H9 (cell line): ENCODE measurements around the gene MRPL28. TPM values are rescaled to one million over a fixed set of nuclear protein-coding genes. Genes with fewer than 3 reads are reported as not detected.

Experiments
- DNase-seq: peaks from one replicate; pipeline ENCODE4 v3.0.0-alpha.2; 2017
- H2AFZ ChIP-seq: one replicate; pipeline ENCODE4 v1.6.1; 2013; ENCODE audit warnings: mild to moderate bottlenecking, low read length, control low read depth, moderate library complexity
- H2AK5ac ChIP-seq: 2 replicates; pipeline ENCODE4 v1.6.1; 2013; ENCODE audit warnings: low read length, control low read depth, mixed read lengths; ENCODE audit not compliant: insufficient read length
- H2BK120ac ChIP-seq: one replicate; pipeline ENCODE4 v1.6.1; 2013; ENCODE audit warnings: low read depth, mild to moderate bottlenecking, low read length, control low read depth, inconsistent platforms; ENCODE audit not compliant: poor library complexity, severe bottlenecking
- H2BK12ac ChIP-seq: 2 replicates; pipeline ENCODE4 v1.6.1; 2013; ENCODE audit warnings: low read length, control low read depth, mixed read lengths, low read depth; ENCODE audit not compliant: insufficient read length
- H2BK15ac ChIP-seq: 2 replicates; pipeline ENCODE4 v1.6.1; 2013; ENCODE audit warnings: low read depth, low read length, control low read depth
- H2BK20ac ChIP-seq: one replicate; pipeline ENCODE4 v1.6.1; 2013; ENCODE audit warnings: low read depth, mild to moderate bottlenecking, low read length, control low read depth, inconsistent platforms; ENCODE audit not compliant: poor library complexity, severe bottlenecking
- H2BK5ac ChIP-seq: 2 replicates; pipeline ENCODE4 v1.6.1; 2013; ENCODE audit warnings: low read length, control low read depth, mixed read lengths; ENCODE audit not compliant: insufficient read length
- H3K14ac ChIP-seq: 2 replicates; pipeline ENCODE4 v1.6.1; 2013; ENCODE audit warnings: low read length, control low read depth; ENCODE audit not compliant: insufficient read depth
- H3K18ac ChIP-seq: 2 replicates; pipeline ENCODE4 v1.6.1; 2013; ENCODE audit warnings: low read depth, mild to moderate bottlenecking, mixed read lengths, low read length, control low read depth; ENCODE audit not compliant: insufficient read length
- H3K23ac ChIP-seq: 2 replicates; pipeline ENCODE4 v1.6.1; 2013; ENCODE audit warnings: low read length, control low read depth, mixed read lengths, low read depth; ENCODE audit not compliant: insufficient read length
- H3K23me2 ChIP-seq: 2 replicates; pipeline ENCODE4 v1.6.1; 2013; ENCODE audit warnings: low read depth, mild to moderate bottlenecking, mixed read lengths, low read length, control low read depth; ENCODE audit not compliant: insufficient read length, poor library complexity, severe bottlenecking
- H3K27ac ChIP-seq: 2 replicates; pipeline ENCODE4 v1.5.1; 2013; ENCODE audit warnings: low read length, control low read depth, mixed read lengths, low read depth; ENCODE audit not compliant: insufficient read length
- H3K27me3 ChIP-seq: 2 replicates; pipeline ENCODE4 v1.6.1; 2013; ENCODE audit warnings: low read length, control low read depth, inconsistent platforms; ENCODE audit not compliant: insufficient read depth
- H3K4ac ChIP-seq: 2 replicates; pipeline ENCODE4 v1.6.1; 2013; ENCODE audit warnings: low read depth, mild to moderate bottlenecking, control low read depth, inconsistent platforms, low read length, moderate library complexity
- H3K4me1 ChIP-seq: 2 replicates; pipeline ENCODE4 v1.6.1; 2013; ENCODE audit warnings: low read length, control low read depth, inconsistent platforms; ENCODE audit not compliant: insufficient read depth
- H3K4me2 ChIP-seq: 2 replicates; pipeline ENCODE4 v1.6.1; 2013; ENCODE audit warnings: low read length, control low read depth, mixed read lengths; ENCODE audit not compliant: insufficient read length, insufficient read depth
- H3K56ac ChIP-seq: 2 replicates; pipeline ENCODE4 v1.6.1; 2013; ENCODE audit warnings: low read depth, mild to moderate bottlenecking, mixed read lengths, low read length, control low read depth; ENCODE audit not compliant: insufficient read length
- H3K79me1 ChIP-seq: 2 replicates; pipeline ENCODE4 v1.6.1; 2013; ENCODE audit warnings: low read depth, mild to moderate bottlenecking, moderate library complexity, low read length, control low read depth, inconsistent platforms; ENCODE audit not compliant: insufficient read depth, poor library complexity, severe bottlenecking
- H3K79me2 ChIP-seq: 2 replicates; pipeline ENCODE4 v1.6.1; 2013; ENCODE audit warnings: low read length, control low read depth, inconsistent platforms; ENCODE audit not compliant: insufficient read depth
- H3K9ac ChIP-seq: 2 replicates; pipeline ENCODE4 v1.6.1; 2013; ENCODE audit warnings: low read length, control low read depth, mixed read lengths; ENCODE audit not compliant: insufficient read length; ENCODE audit errors: extremely low read depth
- H3K9me3 ChIP-seq: one replicate; pipeline ENCODE4 v1.6.1; 2013; ENCODE audit warnings: low read depth, low read length, inconsistent platforms; ENCODE audit not compliant: control insufficient read depth
- H3T11ph ChIP-seq: one replicate; pipeline ENCODE4 v1.6.1; 2013; ENCODE audit warnings: mild to moderate bottlenecking, low read length, control low read depth, inconsistent platforms
- H4K20me1 ChIP-seq: one replicate; pipeline ENCODE4 v1.6.1; 2013; ENCODE audit not compliant: control insufficient read depth, insufficient read length, insufficient read depth
- H4K5ac ChIP-seq: 2 replicates; pipeline ENCODE4 v1.6.1; 2013; ENCODE audit warnings: low read depth, mild to moderate bottlenecking, mixed read lengths, low read length, control low read depth; ENCODE audit not compliant: insufficient read length
- H4K8ac ChIP-seq: replicated peaks from 2 replicates; pipeline ENCODE4 v1.6.1; 2013; ENCODE audit warnings: low read length, control low read depth, mixed read lengths, low read depth; ENCODE audit not compliant: insufficient read length
- H4K91ac ChIP-seq: 2 replicates; pipeline ENCODE4 v1.6.1; 2013; ENCODE audit warnings: low read depth, mild to moderate bottlenecking, moderate library complexity, mixed read lengths, low read length, control low read depth; ENCODE audit not compliant: insufficient read length
- H3K27ac Mint-ChIP-seq, 3 experiments: 2 replicates in 2 of 3; 3 replicates in 1 of 3; pipeline ENCODE4 v1.8.0; 2020 to 2021; ENCODE audit warnings: mixed read lengths in 3 of 3, mild to moderate bottlenecking in 1 of 3, moderate library complexity in 1 of 3
- H3K27me3 Mint-ChIP-seq: 2 replicates; pipeline ENCODE4 v1.8.0; 2021; ENCODE audit warnings: low read depth, mild to moderate bottlenecking, moderate library complexity, mixed read lengths
- H3K36me3 Mint-ChIP-seq, 3 experiments: 2 replicates in 2 of 3; 3 replicates in 1 of 3; pipeline ENCODE4 v1.8.0; 2020 to 2021; ENCODE audit warnings: low read depth in 3 of 3, mixed read lengths in 3 of 3; ENCODE audit not compliant: insufficient read depth in 1 of 3
- H3K4me1 Mint-ChIP-seq, 2 experiments: 2 replicates each; pipeline ENCODE4 v1.8.0; 2020; ENCODE audit warnings: mixed read lengths in 2 of 2
- H3K4me3 Mint-ChIP-seq, 2 experiments: 2 replicates in 1 of 2; 3 replicates in 1 of 2; pipeline ENCODE4 v1.8.0; 2020 to 2021; ENCODE audit warnings: mild to moderate bottlenecking in 2 of 2, mixed read lengths in 2 of 2, moderate library complexity in 1 of 2
- H3K9me3 Mint-ChIP-seq, 2 experiments: 2 replicates in 1 of 2; 3 replicates in 1 of 2; pipeline ENCODE4 v1.8.0; 2020; ENCODE audit warnings: mild to moderate bottlenecking in 2 of 2, mixed read lengths in 2 of 2, moderate library complexity in 1 of 2
- CTCF ChIP-seq: fragments of 200-600 bp; sonication (generic); conservative IDR thresholded peaks from 3 replicates; pipeline ENCODE4 v1.8.0; 2021; ENCODE audit warnings: antibody characterized with exemption, mild to moderate bottlenecking
- WGBS: extraction: QIAGEN DNeasy Blood & Tissue Kit; methylation state at CpG from one replicate; pipeline ENCODE4 v1.1.7; 2013; ENCODE audit warnings: missing lambda C conversion rate, low lambda C conversion rate, mixed read lengths; ENCODE audit not compliant: insufficient read length; ENCODE audit errors: extremely low coverage; 5-methylcytosine and 5-hydroxymethylcytosine counted together
- total RNA-seq: library from RNA; stranded (reverse); gene quantifications from 2 replicates; pipeline ENCODE4 v1.2.1, GENCODE V29; 2021

The MRPL28 gene
- total RNA-seq, 1 experiment from 2014 or later: 154 TPM

GRCh38 chr16:317583-317982, 52.8 kb downstream of the MRPL28 start:
- no peak for TF ChIP-seq CTCF
- H3K79me2 ChIP-seq: peaks cover 3% of the 10 kb centered on the region; the same call in 1 of the 2 replicates
- no peaks in the 10 kb centered on the region for H3K23me2 ChIP-seq
- no peaks in the 10 kb centered on the region for H3K27me3 ChIP-seq
- H2BK12ac ChIP-seq: no peak overlapping the region
- no peak overlapping the region for H2AFZ ChIP-seq
- no CpG with 5 or more reads among the region's 5 CpGs for WGBS
- no peaks in the 10 kb centered on the region for H4K20me1 ChIP-seq
- H4K5ac ChIP-seq: no peak overlapping the region
- H3K9me3 ChIP-seq: no peaks in the 10 kb centered on the region
- H2BK120ac ChIP-seq: no peak overlapping the region
- Mint-ChIP-seq H3K27ac (peak overlapping the region in 1 of 3 experiments; percentile 11; a peak in 1 of 7 replicates), H3K4me3 (no peak overlapping the region), H3K27me3 (no peaks in the 10 kb centered on the region), H3K4me1 (peaks cover 22% of the 10 kb centered on the region in 2 experiments), H3K9me3 (no peaks in the 10 kb centered on the region), H3K36me3 (peaks cover 5 to 27% (median 24%) of the 10 kb centered on the region in 3 experiments; a peak in 6 of 7 replicates)
- H3K18ac ChIP-seq: no peak overlapping the region
- H3K79me1 ChIP-seq: peaks cover 5% of the 10 kb centered on the region
- H3T11ph ChIP-seq: no peak overlapping the region
- H3K4me1 ChIP-seq: no peaks in the 10 kb centered on the region; the same call in 1 of the 2 replicates
- no peak overlapping the region for H2AK5ac ChIP-seq
- H3K56ac ChIP-seq: no peak overlapping the region
- no peak overlapping the region for H2BK20ac ChIP-seq
- no peak overlapping the region for H2BK15ac ChIP-seq
- H3K9ac ChIP-seq: no peak overlapping the region
- H2BK5ac ChIP-seq: no peak overlapping the region
- no peak overlapping the region for H3K4me2 ChIP-seq
- no peak overlapping the region for H3K4ac ChIP-seq
- no peak overlapping the region for H4K91ac ChIP-seq
- H3K14ac ChIP-seq: no peak overlapping the region
- H3K27ac ChIP-seq: no peak overlapping the region
- no peak overlapping the region for H4K8ac ChIP-seq
- H3K23ac ChIP-seq: no peak overlapping the region
- DNase-seq: no peak

Other genes starting within 250 kb of the MRPL28 start
- gene NPRL3, start 231.9 kb downstream of the MRPL28 start, total RNA-seq: 36.9 and 37.1 TPM in 2 replicates
- gene HBZ, start 217.9 kb downstream of the MRPL28 start, total RNA-seq: not detected in 2 replicates
- gene HBM, start 204.6 kb downstream of the MRPL28 start, total RNA-seq: not detected in 2 replicates
- gene HBA2, start 197.7 kb downstream of the MRPL28 start, total RNA-seq: 4.3 TPM in 1 of 2 replicates, not detected in the other
- 2.0 and 7.2 TPM in 2 replicates for gene HBA1, start 193.9 kb downstream of the MRPL28 start, total RNA-seq
- gene HBQ1, start 190.1 kb downstream of the MRPL28 start, total RNA-seq: 3.5 and 4.4 TPM in 2 replicates
- 128 and 137 TPM in 2 replicates for gene LUC7L, start 141.1 kb downstream of the MRPL28 start, total RNA-seq
- gene FAM234A, start 135.7 kb downstream of the MRPL28 start, total RNA-seq: 94.9 and 98.8 TPM in 2 replicates
- gene RGS11, start 94.6 kb downstream of the MRPL28 start, total RNA-seq: 2.9 and 3.4 TPM in 2 replicates
- gene ARHGDIG, start 89.9 kb downstream of the MRPL28 start, total RNA-seq: 4.2 and 5.9 TPM in 2 replicates
- 1.1 and 1.4 TPM in 2 replicates for gene PDIA2, start 87.4 kb downstream of the MRPL28 start, total RNA-seq
- 50.9 and 52.5 TPM in 2 replicates for gene AXIN1, start 17.8 kb downstream of the MRPL28 start, total RNA-seq
- gene PGAP6, start 11.4 kb upstream of the MRPL28 start, total RNA-seq: 111 and 114 TPM in 2 replicates
- 319 and 320 TPM in 2 replicates for gene NME4, start 26.7 kb upstream of the MRPL28 start, total RNA-seq
- gene DECR2, start 31.3 kb upstream of the MRPL28 start, total RNA-seq: 38.8 and 39.3 TPM in 2 replicates
- 37.1 TPM in 2 replicates for gene RAB11FIP3, start 55.1 kb upstream of the MRPL28 start, total RNA-seq
- gene CAPN15, start 157.2 kb upstream of the MRPL28 start, total RNA-seq: 71.2 and 76.4 TPM in 2 replicates
- gene PRR35, start 189.9 kb upstream of the MRPL28 start, total RNA-seq: 0.33 and 0.50 TPM in 2 replicates
- gene NHLRC4, start 196.5 kb upstream of the MRPL28 start, total RNA-seq: 0.26 and 0.42 TPM in 2 replicates
- 58.0 and 65.5 TPM in 2 replicates for gene PIGQ, start 199.4 kb upstream of the MRPL28 start, total RNA-seq
- gene RAB40C, start 219.5 kb upstream of the MRPL28 start, total RNA-seq: 19.1 and 20.4 TPM in 2 replicates